GM12875 (cell line): ENCODE data around the gene TBXA2R.

Experiments
- H3K4me3 ChIP-seq: one replicate; pipeline ENCODE4 v1.5.1; 2011; ENCODE audit warnings: low read depth, low read length, control low read depth
- TF ChIP-seq, protein P1 (sequence below): IDR thresholded peaks from 2 replicates; pipeline ENCODE4 v1.5.1; 2011; ENCODE audit warnings: low read depth, mild to moderate bottlenecking, control low read depth, inconsistent platforms, low read length, moderate library complexity, borderline replicate concordance; ENCODE audit not compliant: insufficient read depth

TBXA2R gene

DNA sequence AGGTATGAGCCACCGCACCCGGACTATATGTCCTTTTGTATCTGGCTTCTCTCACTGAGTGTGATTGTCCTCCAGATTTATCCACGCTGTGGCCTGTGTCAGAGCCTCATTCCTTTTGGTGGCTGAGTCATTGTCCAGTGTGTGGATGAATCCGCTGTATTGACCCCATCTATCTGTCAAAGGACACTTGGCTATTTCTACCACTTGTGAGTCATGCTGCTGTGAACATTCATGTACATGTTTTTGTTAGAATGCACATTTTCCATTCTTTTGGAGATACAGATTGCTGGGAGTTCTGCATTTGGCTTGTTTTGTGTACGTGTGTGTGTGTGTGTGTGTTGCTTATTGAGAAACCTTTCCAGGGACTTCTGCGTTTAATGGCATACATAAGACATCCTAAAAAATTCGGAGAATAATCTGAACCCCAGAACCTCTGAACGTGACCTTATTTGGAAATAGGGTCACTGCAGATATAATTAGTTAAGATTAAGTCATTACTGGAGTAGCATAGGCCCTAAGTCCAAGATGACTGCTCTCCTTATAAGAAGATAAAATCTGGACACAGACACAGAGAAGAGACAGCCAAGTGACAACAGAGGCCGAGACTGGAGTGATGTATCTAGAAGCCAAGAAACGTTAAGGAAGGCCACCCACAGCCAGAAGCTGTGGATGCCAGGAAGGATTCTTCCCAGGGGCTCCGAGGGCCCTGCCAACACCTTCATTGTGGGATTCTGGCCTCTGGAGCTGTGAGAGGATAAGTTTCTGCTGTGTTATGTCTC lies 26.3 kb downstream of the TBXA2R start:
- TF ChIP-seq, protein P1, sequence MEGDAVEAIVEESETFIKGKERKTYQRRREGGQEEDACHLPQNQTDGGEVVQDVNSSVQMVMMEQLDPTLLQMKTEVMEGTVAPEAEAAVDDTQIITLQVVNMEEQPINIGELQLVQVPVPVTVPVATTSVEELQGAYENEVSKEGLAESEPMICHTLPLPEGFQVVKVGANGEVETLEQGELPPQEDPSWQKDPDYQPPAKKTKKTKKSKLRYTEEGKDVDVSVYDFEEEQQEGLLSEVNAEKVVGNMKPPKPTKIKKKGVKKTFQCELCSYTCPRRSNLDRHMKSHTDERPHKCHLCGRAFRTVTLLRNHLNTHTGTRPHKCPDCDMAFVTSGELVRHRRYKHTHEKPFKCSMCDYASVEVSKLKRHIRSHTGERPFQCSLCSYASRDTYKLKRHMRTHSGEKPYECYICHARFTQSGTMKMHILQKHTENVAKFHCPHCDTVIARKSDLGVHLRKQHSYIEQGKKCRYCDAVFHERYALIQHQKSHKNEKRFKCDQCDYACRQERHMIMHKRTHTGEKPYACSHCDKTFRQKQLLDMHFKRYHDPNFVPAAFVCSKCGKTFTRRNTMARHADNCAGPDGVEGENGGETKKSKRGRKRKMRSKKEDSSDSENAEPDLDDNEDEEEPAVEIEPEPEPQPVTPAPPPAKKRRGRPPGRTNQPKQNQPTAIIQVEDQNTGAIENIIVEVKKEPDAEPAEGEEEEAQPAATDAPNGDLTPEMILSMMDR = no peak
- H3K4me3 ChIP-seq = no peak overlapping the region

DNA sequence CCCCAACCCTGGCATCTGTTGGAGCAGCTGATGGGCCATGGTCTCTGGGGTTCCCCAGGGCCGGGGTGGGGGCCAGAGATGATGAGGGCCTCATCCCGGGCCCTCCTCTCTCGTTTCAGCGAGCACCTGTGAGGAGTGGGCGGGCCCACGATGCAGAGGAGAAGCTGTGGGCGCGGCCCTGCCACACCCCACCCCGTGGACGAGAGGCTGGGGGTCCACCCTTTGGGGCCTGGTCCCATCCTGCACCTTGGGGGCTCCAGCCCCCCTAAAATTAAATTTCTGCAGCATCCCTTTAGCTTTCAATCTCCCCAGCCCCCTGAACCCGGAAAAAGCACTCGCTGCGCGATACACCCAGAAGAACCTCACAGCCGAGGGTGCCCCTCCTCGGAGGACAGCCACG lies 28.3 kb downstream of the TBXA2R start:
- TF ChIP-seq, protein P1 = no peak
- no peak overlapping the region for H3K4me3 ChIP-seq

DNA sequence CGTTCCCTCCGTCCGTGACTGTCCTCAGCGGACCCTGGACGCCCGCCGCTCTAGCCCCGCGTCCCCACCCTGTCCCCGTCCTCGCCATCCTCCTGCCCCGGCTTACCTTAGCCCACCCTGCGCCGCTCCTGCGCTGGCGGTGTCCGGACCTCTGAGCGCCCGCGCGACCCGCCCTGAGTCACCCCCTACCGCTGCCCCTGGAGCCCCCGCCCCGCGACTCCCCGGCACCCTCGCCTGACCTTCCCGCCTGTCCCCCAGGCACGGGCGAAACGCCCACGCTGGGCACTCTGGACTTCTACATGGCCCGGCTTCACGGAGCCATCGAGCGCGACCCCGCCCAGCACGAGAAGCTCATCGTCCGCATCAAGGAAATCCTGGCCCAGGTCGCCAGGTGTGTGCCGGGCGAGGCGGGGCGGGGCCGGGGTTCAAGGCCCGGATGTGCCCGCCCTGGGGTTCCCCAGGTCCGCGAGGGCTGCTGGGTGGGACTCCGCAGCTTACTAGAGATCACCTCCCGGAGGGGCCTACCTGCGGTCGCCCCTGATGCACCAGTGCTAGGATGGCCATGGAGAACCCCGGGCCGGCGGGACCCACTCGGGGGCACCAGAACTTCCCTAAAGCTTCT lies 28.8 kb downstream of the TBXA2R start:
- no peak overlapping the region for H3K4me3 ChIP-seq
- TF ChIP-seq, protein P1 = no peak

DNA sequence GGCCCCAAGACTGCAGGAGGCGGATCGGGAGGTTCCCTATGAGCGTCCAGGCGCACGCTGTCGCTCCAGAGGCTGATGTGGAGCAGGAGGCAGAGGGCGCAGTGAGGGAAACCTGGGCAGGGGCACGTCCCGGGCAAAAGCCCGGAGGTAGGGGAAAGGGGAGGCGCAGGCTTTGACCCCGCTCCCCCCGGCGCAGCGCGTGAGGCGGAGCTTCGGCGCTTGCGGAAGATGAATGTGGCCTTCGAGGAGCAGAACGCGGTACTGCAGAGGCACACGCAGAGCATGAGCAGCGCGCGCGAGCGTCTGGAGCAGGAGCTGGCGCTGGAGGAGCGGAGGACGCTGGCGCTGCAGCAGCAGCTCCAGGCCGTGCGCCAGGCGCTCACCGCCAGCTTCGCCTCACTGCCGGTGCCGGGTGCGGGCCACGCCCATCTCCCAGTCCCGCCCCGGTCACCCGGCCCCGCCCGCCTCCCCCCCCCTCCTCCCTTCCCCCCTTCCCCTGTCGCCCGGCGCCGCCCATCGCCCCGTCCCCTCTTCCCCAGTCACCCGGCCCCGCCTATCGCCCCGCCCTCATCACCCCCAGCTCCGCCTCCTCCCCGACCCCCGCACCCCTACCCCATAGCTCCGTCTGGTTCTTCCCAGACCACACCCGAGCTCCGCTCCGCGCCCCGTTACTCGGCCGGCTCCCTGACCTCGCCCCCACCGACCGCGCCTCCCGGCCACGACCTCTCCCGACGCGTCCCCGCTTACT lies 29.8 kb downstream of the TBXA2R start:
- TF ChIP-seq, protein P1 = no peak
- no peak overlapping the region for H3K4me3 ChIP-seq

DNA sequence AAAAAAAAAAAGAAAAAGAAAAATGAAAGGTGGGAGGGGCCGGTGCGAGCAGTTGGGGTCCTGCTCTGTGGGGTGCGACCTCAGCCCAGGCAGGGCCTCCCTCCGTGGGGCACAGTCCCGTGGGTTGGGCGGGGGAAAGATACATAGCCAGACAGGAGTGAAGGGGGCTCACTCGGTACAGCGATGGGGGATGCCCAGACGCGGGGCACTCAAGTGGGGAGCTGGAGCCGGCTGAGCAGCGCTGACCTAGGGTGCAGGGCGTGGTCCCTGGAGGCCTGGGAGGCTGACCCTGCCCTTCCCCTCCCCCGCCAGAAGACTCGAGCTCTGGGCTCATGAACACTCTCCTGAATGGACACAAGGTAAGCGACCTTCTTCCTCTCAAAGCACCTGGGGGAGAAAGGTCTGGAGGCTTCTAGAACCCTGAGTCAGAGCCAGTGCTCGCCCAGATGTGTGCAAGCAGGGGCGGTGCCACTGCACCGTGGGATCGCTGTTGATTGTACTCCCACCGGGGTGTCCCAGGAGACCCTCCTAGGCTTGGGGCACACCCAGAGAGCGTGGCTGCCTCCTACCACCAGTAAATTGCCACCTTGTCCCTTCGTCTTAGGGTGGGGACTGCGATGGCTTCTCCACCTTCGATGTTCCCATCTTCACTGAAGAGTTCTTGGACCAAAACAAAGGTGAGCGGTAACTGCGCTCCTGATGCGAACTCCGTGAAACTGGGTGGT lies 30.6 kb downstream of the TBXA2R start:
- no peak overlapping the region for H3K4me3 ChIP-seq

DNA sequence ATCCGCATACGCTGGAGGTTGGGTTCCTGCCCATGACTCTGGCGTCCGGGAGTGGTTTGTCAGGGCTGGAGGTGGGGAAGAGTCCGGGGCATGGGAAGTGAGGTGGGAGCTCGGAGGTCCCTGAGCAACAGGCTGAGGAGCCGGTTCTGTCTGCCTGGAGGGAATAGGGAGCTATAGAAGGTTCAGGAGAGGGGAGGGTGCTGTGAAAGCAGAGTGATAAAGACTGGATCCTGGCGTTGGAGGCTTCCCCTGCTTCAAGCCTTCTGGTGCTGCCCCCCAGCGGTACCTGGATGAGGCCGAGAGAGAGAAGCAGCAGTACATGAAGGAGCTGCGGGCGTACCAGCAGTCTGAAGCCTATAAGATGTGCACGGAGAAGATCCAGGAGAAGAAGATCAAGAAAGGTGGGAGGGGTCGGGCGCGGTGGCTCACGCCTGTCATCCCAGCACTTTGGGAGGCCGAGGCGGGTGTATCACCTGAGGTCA lies 31.4 kb downstream of the TBXA2R start:
- TF ChIP-seq, protein P1 = peak; percentile 41; the same call in 1 of the 2 replicates
- no peak overlapping the region for H3K4me3 ChIP-seq

More for the DNA sequence above, 30.6 kb downstream of the TBXA2R start:
- TF ChIP-seq, protein P1 = no peak
